ENCODE measurements around the gene AFF3.

DNA sequence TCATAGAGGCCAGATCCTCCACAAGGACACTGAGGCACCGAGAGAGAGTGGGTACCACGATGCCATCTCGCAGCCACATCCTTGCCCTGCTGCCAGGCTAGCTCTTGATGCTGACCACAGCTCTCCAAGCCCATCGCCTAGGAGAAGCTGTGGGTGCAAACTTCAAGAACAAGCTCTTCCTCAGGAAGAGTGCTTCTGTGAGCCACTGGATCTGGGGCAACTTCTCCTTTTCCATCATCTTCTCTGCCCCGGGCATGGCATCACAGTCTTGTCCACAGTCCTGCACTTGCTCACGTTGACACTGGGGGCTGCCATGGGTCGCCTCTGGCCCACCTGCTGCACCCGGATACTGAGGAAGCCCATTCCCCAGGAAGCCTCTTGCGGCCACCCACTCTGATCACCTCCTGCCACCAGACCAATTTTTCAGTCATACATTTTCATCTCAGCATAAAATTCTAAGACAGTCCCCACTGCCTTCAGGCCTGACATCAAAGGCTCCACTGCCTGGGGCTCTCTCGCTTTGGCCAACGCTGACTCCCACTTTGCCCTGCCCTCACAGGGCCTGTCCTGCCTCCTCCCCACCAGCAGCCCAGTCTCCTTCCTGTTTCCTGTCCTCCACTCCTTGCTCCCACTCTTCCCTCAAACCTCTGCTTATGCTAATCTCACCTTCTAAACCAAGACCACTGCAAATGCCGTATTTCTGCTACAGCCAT lies 243.9 kb downstream of the AFF3 start:
- no peak for TF ChIP-seq POLR2A (IDR thresholded peaks at IDR 0.05)
- TF ChIP-seq, protein P1, sequence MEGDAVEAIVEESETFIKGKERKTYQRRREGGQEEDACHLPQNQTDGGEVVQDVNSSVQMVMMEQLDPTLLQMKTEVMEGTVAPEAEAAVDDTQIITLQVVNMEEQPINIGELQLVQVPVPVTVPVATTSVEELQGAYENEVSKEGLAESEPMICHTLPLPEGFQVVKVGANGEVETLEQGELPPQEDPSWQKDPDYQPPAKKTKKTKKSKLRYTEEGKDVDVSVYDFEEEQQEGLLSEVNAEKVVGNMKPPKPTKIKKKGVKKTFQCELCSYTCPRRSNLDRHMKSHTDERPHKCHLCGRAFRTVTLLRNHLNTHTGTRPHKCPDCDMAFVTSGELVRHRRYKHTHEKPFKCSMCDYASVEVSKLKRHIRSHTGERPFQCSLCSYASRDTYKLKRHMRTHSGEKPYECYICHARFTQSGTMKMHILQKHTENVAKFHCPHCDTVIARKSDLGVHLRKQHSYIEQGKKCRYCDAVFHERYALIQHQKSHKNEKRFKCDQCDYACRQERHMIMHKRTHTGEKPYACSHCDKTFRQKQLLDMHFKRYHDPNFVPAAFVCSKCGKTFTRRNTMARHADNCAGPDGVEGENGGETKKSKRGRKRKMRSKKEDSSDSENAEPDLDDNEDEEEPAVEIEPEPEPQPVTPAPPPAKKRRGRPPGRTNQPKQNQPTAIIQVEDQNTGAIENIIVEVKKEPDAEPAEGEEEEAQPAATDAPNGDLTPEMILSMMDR (IDR thresholded peaks at IDR 0.05) = no peak
